GM19099 (cell line): ENCODE measurements around the gene NUDT6.

ENCODE experiments used
- POLR2A ChIP-seq: IDR thresholded peaks from 3 replicates; pipeline ENCODE4 v1.6.1; 2011; ENCODE audit warnings: low read depth; ENCODE audit not compliant: insufficient read length; ENCODE audit errors: extremely low read depth

The NUDT6 gene

DNA sequence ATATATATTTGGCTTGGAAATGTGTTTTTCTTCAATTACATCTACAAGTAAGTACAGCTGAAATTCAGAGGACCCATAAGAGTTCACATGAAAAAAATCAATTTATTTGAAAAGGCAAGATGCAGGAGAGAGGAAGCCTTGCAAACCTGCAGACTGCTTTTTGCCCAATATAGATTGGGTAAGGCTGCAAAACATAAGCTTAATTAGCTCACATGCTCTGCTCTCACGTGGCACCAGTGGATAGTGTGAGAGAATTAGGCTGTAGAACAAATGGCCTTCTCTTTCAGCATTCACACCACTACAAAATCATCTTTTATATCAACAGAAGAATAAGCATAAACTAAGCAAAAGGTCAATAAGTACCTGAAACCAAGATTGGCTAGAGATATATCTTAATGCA lies 26.1 kb downstream of the NUDT6 start:
- TF ChIP-seq POLR2A: no peak

DNA sequence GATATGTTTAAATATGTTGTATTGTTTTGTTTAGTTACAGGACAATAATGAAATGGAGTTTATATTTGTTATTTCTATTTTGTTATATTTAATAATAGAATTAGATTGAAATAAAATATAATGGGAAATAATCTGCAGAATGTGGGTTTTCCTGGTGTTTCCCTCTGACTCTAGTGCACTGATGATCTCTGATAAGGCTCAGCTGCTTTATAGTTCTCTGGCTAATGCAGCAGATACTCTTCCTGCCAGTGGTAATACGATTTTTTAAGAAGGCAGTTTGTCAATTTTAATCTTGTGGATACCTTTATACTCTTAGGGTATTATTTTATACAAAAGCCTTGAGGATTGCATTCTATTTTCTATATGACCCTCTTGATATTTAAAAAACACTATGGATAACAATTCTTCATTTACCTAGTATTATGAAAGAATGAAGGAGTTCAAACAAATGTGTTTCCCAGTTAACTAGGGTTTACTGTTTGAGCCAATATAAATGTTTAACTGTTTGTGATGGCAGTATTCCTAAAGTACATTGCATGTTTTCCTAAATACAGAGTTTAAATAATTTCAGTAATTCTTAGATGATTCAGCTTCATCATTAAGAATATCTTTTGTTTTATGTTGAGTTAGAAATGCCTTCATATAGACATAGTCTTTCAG lies 26.9 kb downstream of the NUDT6 start:
- no peak for TF ChIP-seq POLR2A

DNA sequence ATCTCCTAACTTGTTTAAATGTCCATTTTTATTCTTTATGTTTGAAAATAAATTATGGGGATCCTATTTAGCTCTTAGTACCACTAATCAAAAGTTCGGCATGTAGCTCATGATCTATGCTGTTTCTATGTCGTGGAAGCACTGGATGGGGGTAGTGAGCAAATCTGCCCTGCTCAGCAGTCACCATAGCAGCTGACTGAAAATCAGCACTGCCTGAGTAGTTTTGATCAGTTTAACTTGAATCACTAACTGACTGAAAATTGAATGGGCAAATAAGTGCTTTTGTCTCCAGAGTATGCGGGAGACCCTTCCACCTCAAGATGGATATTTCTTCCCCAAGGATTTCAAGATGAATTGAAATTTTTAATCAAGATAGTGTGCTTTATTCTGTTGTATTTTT lies 27.6 kb downstream of the NUDT6 start:
- TF ChIP-seq POLR2A: no peak

DNA sequence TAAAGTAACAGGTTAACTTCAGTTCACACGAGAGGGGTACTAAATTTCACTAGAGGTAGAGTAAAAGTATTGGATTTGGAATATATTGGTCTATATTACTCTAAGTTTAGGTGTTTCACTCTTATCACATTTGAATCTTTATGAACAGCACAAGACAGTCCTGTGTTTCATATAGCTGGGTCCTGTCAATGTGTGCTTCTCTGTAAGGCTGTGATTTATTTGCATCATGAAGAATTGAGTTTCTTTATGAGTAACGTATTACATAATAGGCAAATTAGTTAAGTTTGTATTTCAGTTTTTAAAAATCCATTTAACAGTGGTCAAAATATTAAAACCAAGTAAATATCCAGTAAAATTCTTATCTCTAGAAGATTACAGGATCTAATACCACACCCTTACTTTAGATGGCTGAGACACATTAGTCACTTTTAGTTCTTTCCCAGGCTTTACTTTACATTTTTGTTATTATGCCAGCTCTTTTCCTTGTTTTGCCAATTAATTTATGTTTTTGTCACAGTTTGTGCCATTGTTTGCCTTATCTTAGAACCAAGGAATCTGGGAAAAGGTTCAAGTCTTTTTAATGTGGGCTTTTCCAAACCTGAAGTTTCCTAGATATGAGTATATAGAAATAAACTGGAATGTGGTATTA lies 32.1 kb downstream of the NUDT6 start:
- TF ChIP-seq POLR2A: no peak

DNA sequence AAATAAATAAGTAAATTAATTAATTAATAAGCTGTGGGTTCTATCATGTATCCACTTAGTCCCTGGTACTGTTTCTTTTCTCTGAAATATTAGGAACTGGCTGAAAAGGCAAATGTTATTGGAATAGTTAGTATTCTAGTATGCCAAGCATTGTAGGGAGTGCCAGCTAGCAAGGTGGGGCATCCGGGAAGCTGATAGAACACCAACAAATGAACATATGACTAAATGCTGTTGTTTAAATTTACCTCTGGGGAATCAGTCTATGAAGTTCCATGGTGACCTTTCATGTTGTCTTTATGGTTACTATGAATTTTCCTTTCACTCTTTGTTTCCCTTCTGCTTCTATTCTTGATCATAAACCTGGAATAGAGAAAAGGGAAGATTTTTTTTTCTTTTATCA lies 32.7 kb downstream of the NUDT6 start:
- TF ChIP-seq POLR2A: no peak

DNA sequence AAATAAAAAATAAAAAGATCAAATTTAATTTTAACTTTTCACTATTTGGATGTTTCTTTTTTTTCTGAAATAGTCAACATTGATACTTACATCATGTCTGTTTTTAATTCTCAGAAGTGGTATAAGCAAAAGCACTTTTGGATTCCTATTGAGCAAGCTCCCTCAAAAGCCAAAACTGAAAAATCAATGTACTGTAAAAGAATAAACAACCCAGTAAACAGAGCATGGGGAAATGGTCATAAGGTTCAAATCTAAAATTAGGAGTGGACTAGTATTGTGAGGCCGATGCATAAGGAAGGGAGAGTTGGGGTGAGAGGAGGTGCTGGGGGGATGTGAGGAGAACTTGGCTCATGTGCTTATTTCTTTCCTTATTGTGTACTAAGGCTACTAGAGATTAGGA lies 37.9 kb downstream of the NUDT6 start:
- TF ChIP-seq POLR2A: no peak

DNA sequence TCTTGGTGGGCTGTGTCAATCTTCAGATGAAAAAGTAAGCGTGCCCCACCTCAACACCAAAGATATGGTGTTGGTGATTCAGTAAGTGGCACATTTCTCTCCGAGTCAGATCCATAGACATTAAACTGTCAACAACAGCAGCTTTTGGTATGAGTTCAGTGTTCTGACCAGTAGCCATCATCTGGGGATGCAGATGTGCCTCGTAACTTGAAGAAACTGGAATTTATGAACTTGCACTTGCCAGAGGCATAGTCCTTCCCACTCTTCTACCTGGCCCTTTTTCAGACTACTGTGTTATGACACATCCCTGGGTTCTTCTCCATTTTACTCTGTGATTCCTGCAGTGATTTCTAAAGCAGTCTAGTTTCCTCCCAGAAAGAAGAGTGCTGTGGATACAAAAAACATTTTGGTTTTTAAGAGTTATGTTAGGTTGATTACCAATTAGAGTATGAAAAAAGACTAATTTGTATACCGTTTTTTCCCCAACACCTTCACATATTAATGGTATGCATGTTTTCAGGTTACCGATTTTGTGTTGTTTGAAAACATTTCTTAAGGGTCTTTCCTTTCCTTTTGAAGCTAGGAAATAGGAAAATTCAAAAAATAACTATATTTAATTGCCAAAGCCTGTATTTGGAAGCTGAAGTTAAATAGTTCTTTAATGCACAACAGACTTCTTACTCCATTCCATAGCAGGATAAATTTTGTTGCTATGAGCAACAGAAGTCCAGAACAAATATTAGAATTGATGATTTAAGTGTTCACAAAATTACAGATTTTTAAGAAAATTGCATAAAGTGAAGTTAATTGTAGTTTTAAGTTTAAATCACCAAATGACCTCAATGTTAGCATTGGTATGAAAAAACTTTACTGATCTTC lies 39.3 kb downstream of the NUDT6 start:
- no peak for TF ChIP-seq POLR2A

DNA sequence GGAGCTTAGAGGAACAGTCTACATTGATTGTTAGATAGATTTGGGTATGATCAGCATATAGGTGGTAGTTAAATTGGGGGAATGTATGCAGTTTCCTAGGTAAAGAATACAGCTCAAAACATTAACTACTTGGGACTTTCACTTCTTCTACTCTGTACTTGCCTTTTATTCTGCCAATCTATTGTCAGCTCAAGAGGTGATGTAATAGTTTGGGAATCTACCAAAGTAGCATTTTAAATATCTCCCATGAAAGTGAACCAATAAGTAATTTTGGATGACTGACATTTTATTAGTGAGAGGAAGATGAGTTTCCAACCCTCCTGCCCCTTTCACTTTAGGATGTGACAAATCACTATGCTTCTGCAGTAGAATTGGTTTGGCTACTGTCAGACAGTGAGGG lies 43.4 kb downstream of the NUDT6 start:
- TF ChIP-seq POLR2A: no peak

DNA sequence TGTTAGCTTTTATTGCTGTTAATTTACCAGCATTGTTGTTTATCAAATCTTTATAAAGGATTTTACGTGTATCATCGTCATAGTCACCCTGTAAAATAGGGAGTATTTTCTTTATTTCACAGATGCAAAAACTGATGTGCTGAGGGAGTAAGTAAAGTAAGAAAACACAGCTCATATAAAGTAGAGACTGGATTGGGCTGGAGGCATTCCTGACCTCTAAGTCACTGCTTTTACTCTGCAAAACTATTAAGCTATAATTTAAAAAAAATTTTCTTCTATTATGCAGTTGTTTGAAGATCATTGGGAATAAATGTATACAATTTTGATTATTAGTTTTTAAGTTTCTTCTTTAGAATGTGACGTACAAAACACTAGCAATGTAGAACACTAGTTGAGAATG lies 45.9 kb downstream of the NUDT6 start:
- TF ChIP-seq POLR2A: no peak

DNA sequence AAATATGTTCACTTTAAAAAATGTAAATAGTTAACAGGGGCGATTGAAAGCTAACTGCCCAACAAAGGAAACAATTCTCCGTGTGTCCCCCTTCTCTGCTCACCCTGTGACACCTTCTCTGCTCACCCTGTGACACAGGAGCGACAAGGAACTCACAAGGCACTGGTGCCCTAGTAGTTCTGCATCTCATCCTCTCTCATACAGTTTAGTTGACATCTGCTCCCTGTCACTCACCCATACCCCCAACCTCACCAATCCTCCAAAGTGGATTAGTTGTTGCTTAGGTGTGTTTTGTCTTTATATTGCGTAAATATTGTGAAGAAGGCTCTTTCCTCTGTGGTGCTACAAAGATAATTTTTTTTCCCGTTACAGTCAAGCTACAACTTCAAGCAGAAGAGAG lies 46.4 kb downstream of the NUDT6 start:
- TF ChIP-seq POLR2A: no peak

DNA sequence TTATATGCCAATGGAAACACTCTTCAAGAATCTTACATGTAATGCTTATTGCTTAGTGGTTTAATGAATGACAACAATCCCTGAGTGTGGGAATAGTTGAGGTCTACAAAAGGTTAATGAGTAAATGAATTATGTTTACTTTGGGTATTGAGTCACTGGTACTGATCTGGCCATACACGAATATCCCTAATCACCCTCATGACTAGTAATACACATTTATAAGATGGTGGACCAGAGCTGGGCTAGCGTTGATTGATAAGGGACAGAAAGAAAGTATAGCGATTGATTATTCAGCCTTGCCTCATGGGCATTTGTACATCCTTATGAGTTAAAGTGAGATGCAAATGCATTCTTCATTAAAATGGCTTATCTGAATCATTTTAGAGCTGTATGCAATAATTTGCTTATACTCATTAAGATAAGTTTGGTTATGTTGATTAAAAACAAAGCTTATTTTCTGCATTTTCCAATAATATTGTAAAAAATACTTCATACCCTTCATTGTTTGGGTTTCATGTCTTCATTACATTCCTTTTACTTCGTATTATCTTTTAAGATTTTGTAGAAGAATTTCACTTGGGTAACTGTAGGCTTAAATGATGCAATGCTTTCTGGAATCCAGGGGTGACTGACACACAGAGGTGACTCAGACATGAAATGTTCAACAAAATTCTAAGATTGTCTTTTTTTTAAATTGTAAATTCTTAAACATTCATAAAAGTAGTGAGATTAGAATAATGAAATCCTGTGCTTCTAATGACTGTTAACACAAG lies 48.4 kb downstream of the NUDT6 start:
- no peak for TF ChIP-seq POLR2A

DNA sequence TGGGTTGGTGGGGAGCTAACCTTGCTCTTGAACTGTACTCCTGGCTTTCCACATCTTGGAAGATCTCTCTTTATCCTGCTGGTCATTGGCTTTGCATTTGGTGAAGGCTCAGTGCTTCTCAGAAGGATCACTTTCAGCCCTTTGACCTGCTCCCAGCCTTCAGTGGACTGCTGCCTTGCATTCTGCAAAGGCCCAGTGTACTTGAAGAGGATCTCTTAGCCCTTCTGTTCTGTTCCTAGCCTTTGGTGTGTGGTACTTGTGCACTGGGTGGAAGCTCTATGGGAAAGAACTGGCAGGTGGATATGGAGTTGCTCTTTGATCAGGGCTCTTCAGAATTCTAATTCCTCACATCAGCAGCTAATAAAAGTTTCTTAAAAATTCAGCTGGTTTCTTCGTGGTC lies 49.3 kb downstream of the NUDT6 start:
- TF ChIP-seq POLR2A: no peak

DNA sequence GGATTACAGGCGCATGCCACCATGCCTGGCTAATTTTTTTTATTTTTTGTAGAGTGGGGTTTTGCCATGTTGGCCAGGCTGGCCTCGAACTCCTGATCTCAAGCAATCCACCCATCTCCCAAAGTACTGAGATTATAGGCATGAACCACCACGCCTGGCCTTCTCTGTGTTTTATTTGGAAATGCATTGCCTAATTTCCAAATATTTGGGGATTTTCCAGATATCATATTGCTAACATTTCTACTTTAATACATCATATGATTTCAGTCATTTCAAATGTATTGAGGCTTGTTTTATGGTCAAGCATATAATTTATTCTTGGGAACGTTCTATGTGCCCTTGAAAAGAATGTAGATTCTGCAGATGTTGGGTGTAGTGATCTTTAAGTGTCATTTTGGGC lies 57.0 kb downstream of the NUDT6 start:
- TF ChIP-seq POLR2A: no peak

DNA sequence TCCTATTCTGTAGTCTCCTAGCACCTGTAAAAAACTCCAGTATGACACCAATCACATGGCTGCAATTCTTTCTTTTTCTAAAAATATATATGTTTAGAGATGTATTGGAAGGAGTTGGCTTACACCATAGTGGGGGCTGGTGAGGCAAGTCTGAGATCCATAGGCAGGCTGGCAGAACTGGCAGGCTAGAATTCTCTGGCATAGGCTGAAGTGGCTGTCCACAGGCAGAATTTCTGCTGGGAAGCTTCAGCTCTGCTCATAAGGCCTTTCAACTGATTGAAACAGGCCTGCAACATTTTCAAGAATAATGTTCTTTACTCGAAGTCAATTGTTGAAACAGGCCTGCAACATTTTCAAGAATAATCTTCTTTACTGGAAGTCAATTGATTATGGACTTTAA lies 58.8 kb downstream of the NUDT6 start:
- no peak for TF ChIP-seq POLR2A
